ENCODE data around the gene PLD1. TPM values are rescaled to one million over a fixed set of nuclear protein-coding genes. Genes with fewer than 3 reads are reported as not detected.
"Not testable (repeated sequence)": the region's sequence is repeated elsewhere in the genome, so short reads cannot be mapped to it uniquely, and the experiment has no call there.

PLD1 gene, protein sequence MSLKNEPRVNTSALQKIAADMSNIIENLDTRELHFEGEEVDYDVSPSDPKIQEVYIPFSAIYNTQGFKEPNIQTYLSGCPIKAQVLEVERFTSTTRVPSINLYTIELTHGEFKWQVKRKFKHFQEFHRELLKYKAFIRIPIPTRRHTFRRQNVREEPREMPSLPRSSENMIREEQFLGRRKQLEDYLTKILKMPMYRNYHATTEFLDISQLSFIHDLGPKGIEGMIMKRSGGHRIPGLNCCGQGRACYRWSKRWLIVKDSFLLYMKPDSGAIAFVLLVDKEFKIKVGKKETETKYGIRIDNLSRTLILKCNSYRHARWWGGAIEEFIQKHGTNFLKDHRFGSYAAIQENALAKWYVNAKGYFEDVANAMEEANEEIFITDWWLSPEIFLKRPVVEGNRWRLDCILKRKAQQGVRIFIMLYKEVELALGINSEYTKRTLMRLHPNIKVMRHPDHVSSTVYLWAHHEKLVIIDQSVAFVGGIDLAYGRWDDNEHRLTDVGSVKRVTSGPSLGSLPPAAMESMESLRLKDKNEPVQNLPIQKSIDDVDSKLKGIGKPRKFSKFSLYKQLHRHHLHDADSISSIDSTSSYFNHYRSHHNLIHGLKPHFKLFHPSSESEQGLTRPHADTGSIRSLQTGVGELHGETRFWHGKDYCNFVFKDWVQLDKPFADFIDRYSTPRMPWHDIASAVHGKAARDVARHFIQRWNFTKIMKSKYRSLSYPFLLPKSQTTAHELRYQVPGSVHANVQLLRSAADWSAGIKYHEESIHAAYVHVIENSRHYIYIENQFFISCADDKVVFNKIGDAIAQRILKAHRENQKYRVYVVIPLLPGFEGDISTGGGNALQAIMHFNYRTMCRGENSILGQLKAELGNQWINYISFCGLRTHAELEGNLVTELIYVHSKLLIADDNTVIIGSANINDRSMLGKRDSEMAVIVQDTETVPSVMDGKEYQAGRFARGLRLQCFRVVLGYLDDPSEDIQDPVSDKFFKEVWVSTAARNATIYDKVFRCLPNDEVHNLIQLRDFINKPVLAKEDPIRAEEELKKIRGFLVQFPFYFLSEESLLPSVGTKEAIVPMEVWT
- polyA plus RNA-seq (2012; ENCODE audit: insufficient read depth, insufficient read length) = 2.3 TPM

- DNase-seq (ENCODE audit: low read depth, low spot score) = no peak
- no peak within 1 kb of the TSS for H3K4me3 ChIP-seq (ENCODE audit: low read length)
These were observed at the start of gene PLD1 for GRCh38 chr3:171809861-171810628. Gene PLD1 (minus strand): TSS chr3:171810483. CDS start chr3:171738051, 72,432 bp downstream.

GRCh38 chr3:171858770-171859169 is 48.5 kb upstream of the PLD1 start:
- not testable (repeated sequence) for DNase-seq (ENCODE audit: low read depth, low spot score); H3K4me3 ChIP-seq (ENCODE audit: low read length)

GRCh38 chr3:171854649-171855305 is 44.5 kb upstream of the PLD1 start:
- no peak for DNase-seq (ENCODE audit: low read depth, low spot score)
- no peak overlapping the region for H3K4me3 ChIP-seq (ENCODE audit: low read length)

DNA sequence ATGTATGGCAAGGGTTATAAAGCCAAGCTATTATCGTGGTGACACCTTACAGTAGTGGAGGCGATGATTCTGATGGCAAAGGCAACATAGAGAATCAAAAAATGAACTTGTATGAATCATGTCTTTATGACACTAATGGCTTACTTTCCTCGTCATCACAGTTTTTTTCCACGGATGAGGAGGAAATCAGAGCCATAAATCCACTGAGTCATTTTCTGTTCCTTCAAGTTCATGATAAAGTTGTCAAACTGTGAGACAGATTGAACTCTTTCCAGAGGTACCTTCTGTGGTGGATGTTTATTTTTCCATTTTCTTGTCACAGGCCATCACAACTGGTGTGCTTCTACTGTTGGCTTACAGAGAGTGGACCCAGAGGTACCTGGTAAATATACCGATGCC is 41.4 kb upstream of the PLD1 start:
- no peak for DNase-seq (ENCODE audit: low read depth, low spot score)
- no peak overlapping the region for H3K4me3 ChIP-seq (ENCODE audit: low read length)

- H3K4me3 ChIP-seq (ENCODE audit: low read length) = no peak overlapping the region
- no peak for DNase-seq (ENCODE audit: low read depth, low spot score)
These were observed 40.8 kb upstream of the PLD1 start for GRCh38 chr3:171850960-171851659.

DNA sequence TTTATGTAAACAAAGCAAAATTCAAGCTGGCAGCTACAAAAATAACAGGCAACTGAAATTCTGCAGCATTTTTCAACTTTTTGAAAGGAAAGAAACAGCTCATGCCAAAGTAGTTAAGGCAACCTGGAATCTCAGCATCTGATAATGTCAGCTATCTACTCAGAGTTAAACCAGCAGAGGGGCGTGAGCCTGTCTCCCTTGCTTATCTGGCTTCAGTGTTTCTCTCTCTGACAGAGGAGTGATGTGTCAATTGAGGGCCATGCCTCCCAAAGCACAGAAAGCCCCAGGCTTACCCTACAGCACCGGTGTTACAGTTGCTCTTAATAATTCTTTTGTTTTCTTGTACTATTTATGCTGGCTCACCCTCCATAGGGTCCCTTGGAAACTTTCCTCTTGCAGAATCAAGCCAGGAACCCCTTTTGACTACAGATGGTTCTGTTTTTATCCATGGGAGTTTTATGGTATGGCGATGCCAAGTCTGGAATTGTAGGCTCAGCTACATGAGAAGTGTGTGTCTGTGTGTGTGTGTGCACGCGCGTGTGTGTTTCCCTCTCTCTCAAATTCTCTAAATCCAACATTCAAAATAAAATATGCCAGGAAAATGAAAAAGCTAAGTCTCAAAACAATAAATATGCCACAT is 40.2 kb upstream of the PLD1 start:
- DNase-seq (ENCODE audit: low read depth, low spot score) = no peak
- no peak overlapping the region for H3K4me3 ChIP-seq (ENCODE audit: low read length)

DNA sequence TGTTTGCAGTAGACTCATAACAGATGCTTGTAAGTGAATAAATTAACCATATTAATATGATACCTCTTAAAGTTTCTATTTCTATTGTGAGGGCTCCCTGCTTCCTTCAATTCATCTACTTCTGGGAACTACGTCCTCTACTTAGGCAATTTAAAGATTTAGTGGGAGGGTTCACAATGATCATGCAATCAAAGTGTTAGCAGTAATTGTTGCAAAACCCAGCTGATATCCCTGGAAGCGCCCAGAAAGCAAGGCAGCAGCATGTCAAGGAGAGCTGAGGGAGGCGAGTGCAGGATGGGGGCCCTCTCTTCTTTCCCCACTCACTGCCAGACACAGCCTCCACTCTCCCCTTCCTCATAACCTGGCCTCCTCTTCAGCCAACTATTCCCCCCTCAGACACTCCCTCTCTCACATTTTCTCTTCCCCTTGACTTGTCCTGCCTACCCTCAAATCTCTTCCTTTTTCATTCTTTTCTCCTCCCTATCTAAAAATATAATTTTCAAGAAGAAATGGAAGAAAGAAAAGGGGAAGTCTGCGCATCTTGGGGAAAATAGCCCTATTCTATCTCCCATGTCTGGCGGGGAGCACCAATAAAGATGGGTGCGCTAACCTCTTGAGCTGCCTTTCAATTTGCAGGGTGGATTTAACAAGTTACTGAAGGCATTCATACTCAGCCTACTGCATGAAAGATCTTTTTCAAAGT is 39.5 kb upstream of the PLD1 start:
- H3K4me3 ChIP-seq (ENCODE audit: low read length) = no peak overlapping the region
- no peak for DNase-seq (ENCODE audit: low read depth, low spot score)

DNA sequence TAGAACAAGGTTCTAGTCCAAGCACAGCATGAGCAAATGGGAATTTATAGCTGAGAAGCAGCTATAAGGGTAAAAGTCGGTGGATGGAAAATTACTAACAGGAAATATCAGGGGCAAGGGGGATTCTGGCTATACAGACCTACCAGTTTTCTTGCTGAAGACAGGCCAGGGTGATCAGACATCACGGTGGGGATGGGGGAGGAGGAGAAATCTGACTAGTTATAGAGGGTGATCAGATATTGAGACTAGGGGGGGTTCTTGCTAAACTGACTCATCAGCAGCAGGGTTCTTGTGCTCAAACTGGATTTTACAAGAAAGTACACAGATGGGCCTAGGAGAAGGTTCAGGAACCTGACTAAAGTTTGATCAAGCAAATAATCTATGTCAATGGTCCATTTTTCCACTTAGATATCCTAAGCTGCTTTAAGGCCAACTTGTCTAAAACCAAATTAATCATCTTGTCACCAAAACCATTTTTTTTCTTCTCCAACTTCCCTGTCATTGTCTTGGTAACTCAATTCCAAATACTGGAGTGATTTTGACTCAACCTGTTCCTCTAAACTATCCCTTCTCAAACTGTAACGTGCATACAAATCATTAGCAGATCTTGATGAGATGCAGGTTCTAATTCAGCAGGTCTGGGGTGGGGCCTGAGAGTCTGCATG is 37.4 kb upstream of the PLD1 start:
- no peak for DNase-seq (ENCODE audit: low read depth, low spot score)
- no peak overlapping the region for H3K4me3 ChIP-seq (ENCODE audit: low read length)

- no peak for DNase-seq (ENCODE audit: low read depth, low spot score)
- no peak overlapping the region for H3K4me3 ChIP-seq (ENCODE audit: low read length)
These were observed 36.9 kb upstream of the PLD1 start for GRCh38 chr3:171847133-171847532.

- H3K4me3 ChIP-seq (ENCODE audit: low read length) = no peak overlapping the region
- no peak for DNase-seq (ENCODE audit: low read depth, low spot score)
These were observed 36.3 kb upstream of the PLD1 start for GRCh38 chr3:171846597-171846996.

GRCh38 chr3:171845481-171846284 is 35.4 kb upstream of the PLD1 start:
- H3K4me3 ChIP-seq (ENCODE audit: low read length) = no peak overlapping the region

DNA sequence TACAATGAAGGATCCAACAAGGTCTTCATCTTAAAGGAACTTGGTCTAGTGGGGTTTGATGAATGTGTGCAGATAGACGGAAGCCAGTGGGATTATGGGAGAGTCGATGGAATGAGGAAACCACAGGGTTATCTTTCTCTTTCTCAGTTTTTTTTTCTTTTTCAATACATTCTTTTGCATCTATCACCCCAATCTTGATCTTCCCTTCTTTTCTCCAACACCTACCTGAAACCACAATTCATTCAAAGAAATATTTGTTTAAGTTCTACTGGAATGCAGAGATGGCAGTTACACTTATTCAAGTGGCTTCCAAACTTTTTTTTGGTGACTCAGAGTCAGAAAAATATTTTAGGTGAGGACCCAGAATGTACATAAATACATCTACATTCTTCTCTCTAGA is 34.6 kb upstream of the PLD1 start:
- no peak for DNase-seq (ENCODE audit: low read depth, low spot score)
- no peak overlapping the region for H3K4me3 ChIP-seq (ENCODE audit: low read length)

More at GRCh38 chr3:171845481-171846284, 35.4 kb upstream of the PLD1 start:
- DNase-seq (ENCODE audit: low read depth, low spot score) = no peak

- DNase-seq (ENCODE audit: low read depth, low spot score) = no peak
- H3K4me3 ChIP-seq (ENCODE audit: low read length) = no peak within 1 kb of the TSS
These were observed 32.7 kb upstream of the PLD1 start, which contains the start of gene TMEM212 for GRCh38 chr3:171842864-171843518. Gene TMEM212 (plus strand): TSS chr3:171843349. CDS start chr3:171843384, 35 bp downstream.

- no peak for DNase-seq (ENCODE audit: low read depth, low spot score)
These were observed 31.3 kb upstream of the PLD1 start for GRCh38 chr3:171841620-171842000.

More at GRCh38 chr3:171841620-171842000, 31.3 kb upstream of the PLD1 start:
- H3K4me3 ChIP-seq (ENCODE audit: low read length) = no peak overlapping the region
